ENCODE measurements around the gene DYNC1H1. TPM values are rescaled to one million over a fixed set of nuclear protein-coding genes. Genes with fewer than 3 reads are reported as not detected.

DYNC1H1 gene
- polyA plus RNA-seq, 1 donor (not counting 4 experiments of a cell fraction or from before 2014, with no cell fraction given): 166 TPM

DNA sequence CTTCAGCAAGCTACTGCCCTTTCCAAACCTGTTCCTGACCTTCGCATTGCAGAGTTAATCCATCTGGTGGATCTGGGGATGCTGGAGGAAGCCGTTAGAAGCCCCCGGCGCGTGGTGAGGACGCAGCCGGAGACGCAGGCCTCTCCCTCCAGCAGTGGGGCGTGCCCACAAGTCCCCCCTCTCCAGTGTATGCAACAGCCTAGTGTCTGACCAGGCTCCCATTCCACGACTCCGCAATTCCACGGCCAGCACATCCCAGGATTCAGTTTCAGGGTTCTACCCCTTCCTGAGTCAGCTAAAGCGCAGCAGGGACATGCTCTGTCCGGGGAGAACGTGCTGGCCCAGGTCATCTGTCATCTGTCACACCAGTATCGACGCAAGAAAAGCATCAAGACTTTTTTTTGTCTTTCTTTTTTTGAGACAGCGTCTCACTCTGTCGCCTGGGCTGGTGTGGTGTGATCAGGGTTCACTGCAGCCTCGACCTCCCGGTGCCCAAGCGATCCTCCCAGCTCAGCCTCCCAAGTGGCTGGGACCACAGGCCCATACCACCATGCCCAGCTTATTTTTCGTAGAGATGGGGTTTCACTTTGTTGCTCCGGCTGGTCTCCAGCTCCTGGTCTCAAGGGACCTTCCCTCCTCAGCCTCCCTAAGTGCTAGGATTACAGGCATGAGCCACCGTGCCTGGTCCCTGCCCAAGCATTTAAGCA lies 8.0 kb upstream of the DYNC1H1 start:
- no peak overlapping the region for H2AFZ ChIP-seq (ENCODE audit: control insufficient read depth, low read length)
- H3K4me3 ChIP-seq (ENCODE audit: control insufficient read depth in 2 of 3, extremely low read depth in 1 of 3, insufficient read depth in 2 of 3, low read depth in 1 of 3, low read length in 3 of 3): no peak overlapping the region
- DNase-seq (ENCODE audit: low read depth, low spot score): no peak
- H3K9me3 ChIP-seq (ENCODE audit: control insufficient read depth, low read depth, low read length): no peaks in the 10 kb centered on the region
- H4K20me1 ChIP-seq (ENCODE audit: control insufficient read depth, extremely low read depth, insufficient read depth, low read length): no peaks in the 10 kb centered on the region
- no peaks in the 10 kb centered on the region for H3K79me2 ChIP-seq (ENCODE audit: control insufficient read depth, insufficient read depth, low read length)
- H3K27me3 ChIP-seq (ENCODE audit: control insufficient read depth, extremely low read depth, insufficient read depth, low read length): no peaks in the 10 kb centered on the region
- H3K36me3 ChIP-seq (ENCODE audit: control insufficient read depth in 2 of 2, extremely low read depth in 1 of 2, insufficient read depth in 2 of 2, low read length in 2 of 2): no peaks in the 10 kb centered on the region
- H3K4me1 ChIP-seq (ENCODE audit: control insufficient read depth, extremely low read depth, insufficient read depth, low read length): peaks cover 5% of the 10 kb centered on the region
- FAIRE-seq: no peak
- H3K27ac ChIP-seq (ENCODE audit: control insufficient read depth, insufficient read depth, low read length): no peak overlapping the region
- no peak overlapping the region for H3K9ac ChIP-seq (ENCODE audit: control insufficient read depth, extremely low read depth, insufficient read depth, low read length)
- dilution Hi-C loops (cut with MboI; ENCODE audit: extremely low pct_ligation_motif_present, low sequenced_read_pairs): no loop called here
- H3K9me1 ChIP-seq (ENCODE audit: control insufficient read depth, extremely low read depth, insufficient read depth, low read length): no peaks in the 10 kb centered on the region
- no peak overlapping the region for H3K4me2 ChIP-seq (ENCODE audit: control insufficient read depth, extremely low read depth, insufficient read depth, low read depth, low read length)
- TF ChIP-seq, protein P1, sequence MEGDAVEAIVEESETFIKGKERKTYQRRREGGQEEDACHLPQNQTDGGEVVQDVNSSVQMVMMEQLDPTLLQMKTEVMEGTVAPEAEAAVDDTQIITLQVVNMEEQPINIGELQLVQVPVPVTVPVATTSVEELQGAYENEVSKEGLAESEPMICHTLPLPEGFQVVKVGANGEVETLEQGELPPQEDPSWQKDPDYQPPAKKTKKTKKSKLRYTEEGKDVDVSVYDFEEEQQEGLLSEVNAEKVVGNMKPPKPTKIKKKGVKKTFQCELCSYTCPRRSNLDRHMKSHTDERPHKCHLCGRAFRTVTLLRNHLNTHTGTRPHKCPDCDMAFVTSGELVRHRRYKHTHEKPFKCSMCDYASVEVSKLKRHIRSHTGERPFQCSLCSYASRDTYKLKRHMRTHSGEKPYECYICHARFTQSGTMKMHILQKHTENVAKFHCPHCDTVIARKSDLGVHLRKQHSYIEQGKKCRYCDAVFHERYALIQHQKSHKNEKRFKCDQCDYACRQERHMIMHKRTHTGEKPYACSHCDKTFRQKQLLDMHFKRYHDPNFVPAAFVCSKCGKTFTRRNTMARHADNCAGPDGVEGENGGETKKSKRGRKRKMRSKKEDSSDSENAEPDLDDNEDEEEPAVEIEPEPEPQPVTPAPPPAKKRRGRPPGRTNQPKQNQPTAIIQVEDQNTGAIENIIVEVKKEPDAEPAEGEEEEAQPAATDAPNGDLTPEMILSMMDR (optimal IDR thresholded peaks at IDR 0.05 in 1 of 3, IDR thresholded peaks at IDR 0.05 in 1 of 3, conservative IDR thresholded peaks at IDR 0.05 in 1 of 3; ENCODE audit: extremely low read depth in 1 of 3, insufficient read depth in 2 of 3, low read length in 3 of 3): no peak
- TF ChIP-seq EZH2 (IDR thresholded peaks at IDR 0.05; ENCODE audit: low read length): no peak

DNA sequence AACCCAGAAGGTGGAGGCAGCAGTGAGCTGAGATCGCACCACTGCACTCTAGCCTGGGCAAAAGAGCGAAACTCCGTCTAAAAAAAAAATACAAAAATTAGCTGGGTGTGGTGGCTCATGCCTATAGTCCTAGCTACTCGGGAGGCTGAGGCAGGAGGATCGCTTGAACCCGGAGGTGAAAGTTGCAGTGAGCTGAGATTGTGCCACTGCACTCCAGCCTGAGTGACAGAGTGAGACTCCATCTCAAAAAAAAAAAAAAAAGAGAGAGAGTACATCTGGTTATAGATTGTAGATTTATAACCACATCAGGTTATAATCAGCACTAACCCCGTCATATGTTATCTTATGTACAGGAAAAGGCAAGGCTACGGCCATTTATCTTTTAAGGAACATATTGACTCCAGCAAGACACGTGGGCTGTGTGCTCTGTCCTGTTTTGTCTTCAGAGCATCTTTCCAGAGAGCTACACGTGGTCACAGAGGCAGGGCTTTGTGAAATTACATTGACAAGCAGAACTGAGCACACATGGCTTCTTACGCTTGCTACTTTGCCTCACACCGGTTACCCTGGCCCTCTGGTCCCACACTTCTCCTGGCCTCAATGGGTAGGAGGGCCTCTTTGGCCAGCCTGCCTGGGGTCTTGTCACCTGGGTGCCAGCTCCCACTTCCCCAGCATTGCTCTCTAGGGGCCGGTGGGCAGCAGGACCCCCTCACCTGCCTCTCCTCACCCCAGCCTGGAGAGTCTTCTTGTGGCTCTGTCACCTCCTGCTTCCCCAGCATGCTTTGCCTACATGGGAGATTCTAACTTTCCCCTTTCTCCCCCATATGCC lies 6.8 kb upstream of the DYNC1H1 start:
- Histone ChIP-seq H2AFZ (ENCODE audit: control insufficient read depth, low read length) (no peak overlapping the region), H3K79me2 (ENCODE audit: control insufficient read depth, insufficient read depth, low read length) (no peaks in the 10 kb centered on the region), H4K20me1 (ENCODE audit: control insufficient read depth, extremely low read depth, insufficient read depth, low read length) (no peaks in the 10 kb centered on the region), H3K27me3 (ENCODE audit: control insufficient read depth, extremely low read depth, insufficient read depth, low read length) (no peaks in the 10 kb centered on the region), H3K36me3 (ENCODE audit: control insufficient read depth in 2 of 2, extremely low read depth in 1 of 2, insufficient read depth in 2 of 2, low read length in 2 of 2) (no peaks in the 10 kb centered on the region), H3K9me3 (ENCODE audit: control insufficient read depth, low read depth, low read length) (no peaks in the 10 kb centered on the region), H3K27ac (ENCODE audit: control insufficient read depth, insufficient read depth, low read length) (no peak overlapping the region), H3K9me1 (ENCODE audit: control insufficient read depth, extremely low read depth, insufficient read depth, low read length) (peaks cover 3% of the 10 kb centered on the region), H3K4me2 (ENCODE audit: control insufficient read depth, extremely low read depth, insufficient read depth, low read depth, low read length) (no peak overlapping the region), H3K4me1 (ENCODE audit: control insufficient read depth, extremely low read depth, insufficient read depth, low read length) (peaks cover 12% of the 10 kb centered on the region), H3K9ac (ENCODE audit: control insufficient read depth, extremely low read depth, insufficient read depth, low read length) (no peak overlapping the region), H3K4me3 (ENCODE audit: control insufficient read depth in 2 of 3, extremely low read depth in 1 of 3, insufficient read depth in 2 of 3, low read depth in 1 of 3, low read length in 3 of 3) (no peak overlapping the region)
- dilution Hi-C loops (cut with MboI; ENCODE audit: extremely low pct_ligation_motif_present, low sequenced_read_pairs): no loop called here
- TF ChIP-seq EZH2 (IDR thresholded peaks at IDR 0.05; ENCODE audit: low read length): no peak
- TF ChIP-seq, protein P1 (optimal IDR thresholded peaks at IDR 0.05 in 1 of 3, IDR thresholded peaks at IDR 0.05 in 1 of 3, conservative IDR thresholded peaks at IDR 0.05 in 1 of 3; ENCODE audit: extremely low read depth in 1 of 3, insufficient read depth in 2 of 3, low read length in 3 of 3): no peak
- DNase-seq (ENCODE audit: low read depth, low spot score) (no peak), FAIRE-seq (no peak)
